ENCODE results near the gene RNF181.

- TF ChIP-seq POLR2A (IDR thresholded peaks at IDR 0.05) = no peak
- TF ChIP-seq CTCF (IDR thresholded peaks at IDR 0.05) = no peak
These were observed 49.4 kb downstream of the RNF181 start for GRCh38 chr2:85644909-85645308.

Measured in suprapubic skin (tissue), 3 donors.